DMS53 treated with DMSO at 0.1 percent for 48 hours (cell line): ENCODE data around the gene SNX21.
A peak's percentile ranks its signal among the peaks of the same experiment; 100 is the strongest.
"Not testable (repeated sequence)": the region's sequence is repeated elsewhere in the genome, so short reads cannot be mapped to it uniquely, and the experiment has no call there.

Source experiments
- DNase-seq: peaks from one replicate; lab custom pipeline; 2025; ENCODE audit not compliant: unreplicated experiment; lab: John Stamatoyannopoulos, UW

The SNX21 gene

DNA sequence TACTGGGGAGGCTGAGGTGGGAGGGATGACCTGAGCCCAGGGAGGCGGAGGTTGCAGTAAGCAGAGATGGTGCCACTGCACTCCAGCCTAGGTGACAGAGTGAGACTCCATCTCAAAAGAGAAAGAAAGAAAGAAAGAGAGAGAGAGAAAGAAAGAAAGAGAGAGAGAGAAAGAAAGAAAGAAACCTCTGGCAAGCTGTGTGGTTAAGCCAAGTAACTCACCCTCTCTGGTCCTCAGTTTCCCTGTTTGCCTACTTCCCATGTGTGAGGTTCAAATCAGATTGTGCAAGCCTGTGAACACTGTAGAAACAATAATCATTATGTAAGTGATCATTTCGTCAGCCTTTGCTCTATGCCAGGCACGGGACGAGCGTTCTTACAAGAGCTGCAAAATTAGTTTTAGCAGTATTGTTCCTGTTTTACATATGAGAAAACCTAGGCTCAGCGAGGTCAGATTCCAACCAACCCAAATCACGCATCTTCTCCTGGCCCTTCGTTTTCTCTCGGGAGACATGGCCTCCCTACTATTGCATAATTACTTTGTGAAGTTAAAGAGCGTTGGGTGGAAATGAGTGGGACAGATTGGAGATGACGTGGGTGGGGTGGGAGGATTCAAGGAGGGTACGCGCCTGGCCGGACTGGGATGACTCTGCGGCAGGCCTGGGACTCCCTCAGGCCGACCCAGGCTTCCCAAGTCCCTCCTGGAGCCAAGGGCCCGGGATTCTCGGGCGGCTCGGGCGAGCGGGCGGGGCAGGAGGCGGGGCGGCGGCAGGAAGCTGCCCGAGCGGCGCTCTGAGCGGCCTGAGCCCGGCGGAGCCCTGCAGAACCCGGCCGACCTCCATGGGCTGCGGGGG, at the start of gene SNX21:
Gene SNX21 (plus strand): TSS at position 770 of the 853 bp plus-strand sequence. CDS start 121 bp downstream, outside the sequence.
- peak; percentile 47 for DNase-seq

DNA sequence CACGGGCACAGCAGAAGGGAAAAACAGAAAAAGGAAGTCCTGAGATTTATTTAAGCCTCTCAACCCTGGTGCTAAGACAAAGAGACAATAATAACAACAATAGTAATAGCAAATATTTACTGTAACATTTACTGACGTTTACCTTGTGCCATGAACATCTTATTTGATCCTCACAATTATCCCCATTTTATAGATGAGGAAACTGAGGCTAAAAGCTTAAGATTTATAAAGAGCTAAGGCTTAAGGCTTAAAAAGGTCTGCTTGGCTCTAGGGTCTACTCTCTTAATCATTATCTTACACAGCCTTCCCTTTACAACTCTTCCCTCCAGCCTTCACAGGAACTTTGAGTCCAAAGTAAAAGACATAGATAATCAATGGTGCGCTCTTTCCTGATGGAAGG, 45.2 kb upstream of the SNX21 start:
- no peak for DNase-seq

GRCh38 chr20:45792317-45793118, 41.1 kb upstream of the SNX21 start:
- DNase-seq, result no peak

GRCh38 chr20:45796337-45797065, 37.1 kb upstream of the SNX21 start:
- DNase-seq, result no peak

DNA sequence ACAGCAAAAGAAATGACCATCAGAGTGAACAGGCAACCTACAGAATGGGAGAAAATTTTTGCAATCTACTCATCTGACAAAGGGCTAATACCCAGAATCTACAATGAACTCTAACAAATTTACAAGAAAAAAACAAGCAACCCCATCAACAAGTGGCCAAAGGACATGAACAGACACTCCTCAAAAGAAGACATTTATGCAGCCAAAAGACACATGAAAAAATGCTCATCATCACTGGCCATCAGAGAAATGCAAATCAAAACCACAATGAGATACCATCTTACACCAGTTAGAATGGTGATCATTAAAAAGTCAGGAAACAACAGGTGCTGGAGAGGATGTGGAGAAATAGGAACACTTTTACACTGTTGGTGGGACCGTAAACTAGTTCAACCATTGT, 36.1 kb upstream of the SNX21 start:
- DNase-seq, result not testable (repeated sequence)

GRCh38 chr20:45797955-45798354, 35.6 kb upstream of the SNX21 start:
- DNase-seq, result not testable (repeated sequence)

DNA sequence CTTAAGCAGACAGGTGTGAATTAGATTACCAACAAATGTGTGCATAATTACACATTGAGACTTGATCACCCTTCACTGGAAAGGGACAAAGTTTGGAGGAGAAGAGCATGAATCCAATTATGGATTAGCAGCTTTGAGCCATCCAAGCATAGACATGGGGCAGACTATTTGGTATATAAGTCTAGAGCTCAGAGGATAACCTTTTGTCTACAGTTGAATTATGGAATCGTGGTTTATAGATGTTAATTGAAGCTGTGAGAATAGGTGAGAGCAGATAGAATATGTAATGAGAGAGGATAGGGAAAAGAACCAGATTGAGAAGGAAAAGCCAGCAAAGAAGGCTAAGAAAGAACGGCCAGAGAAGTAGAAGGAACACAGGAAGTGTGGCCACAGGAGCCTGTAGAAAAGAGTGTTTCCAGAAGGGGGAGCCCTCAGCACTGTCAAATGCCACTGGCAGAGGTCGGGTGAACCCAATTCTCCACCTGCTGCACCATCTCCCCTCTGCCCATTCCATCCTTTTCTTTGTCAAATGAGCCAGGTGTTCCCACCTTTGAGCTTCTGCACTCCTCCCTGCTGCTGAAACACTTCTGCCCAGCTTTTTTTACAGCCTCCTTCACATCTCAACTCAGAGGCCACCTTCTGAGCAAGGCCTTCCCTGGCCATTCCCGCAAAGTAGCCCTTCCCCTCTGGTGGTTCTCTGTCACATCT, 34.5 kb upstream of the SNX21 start:
- DNase-seq, result peak; percentile 59

- no peak for DNase-seq
Measured at GRCh38 chr20:45801851-45802250, 31.7 kb upstream of the SNX21 start.

GRCh38 chr20:45810191-45810970, 23.2 kb upstream of the SNX21 start:
- no peak for DNase-seq

GRCh38 chr20:45812157-45813005, 21.2 kb upstream of the SNX21 start, which contains the start of gene UBE2C:
Gene UBE2C, plus strand, starts transcription at chr20:45812644. Its CDS starts 52 bp downstream, at chr20:45812696.
- DNase-seq, result peak; percentile 100

DNA sequence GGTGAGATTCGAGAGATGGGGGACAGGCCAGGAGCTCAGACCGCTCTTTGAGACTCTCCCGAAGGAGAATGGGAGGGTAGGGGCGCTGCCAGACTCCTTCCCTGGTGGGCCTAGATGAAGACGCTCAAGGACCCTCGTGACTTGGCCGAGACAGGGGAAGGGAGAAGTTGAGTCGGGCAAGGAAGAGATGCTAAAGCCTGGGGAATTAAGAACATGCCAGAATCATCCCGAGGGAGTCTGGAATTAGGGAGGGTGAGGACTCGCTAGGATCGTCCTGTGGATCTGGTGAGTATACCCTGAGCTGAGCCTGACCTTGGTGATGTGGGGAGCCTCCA, 20.6 kb upstream of the SNX21 start:
- no peak for DNase-seq

DNA sequence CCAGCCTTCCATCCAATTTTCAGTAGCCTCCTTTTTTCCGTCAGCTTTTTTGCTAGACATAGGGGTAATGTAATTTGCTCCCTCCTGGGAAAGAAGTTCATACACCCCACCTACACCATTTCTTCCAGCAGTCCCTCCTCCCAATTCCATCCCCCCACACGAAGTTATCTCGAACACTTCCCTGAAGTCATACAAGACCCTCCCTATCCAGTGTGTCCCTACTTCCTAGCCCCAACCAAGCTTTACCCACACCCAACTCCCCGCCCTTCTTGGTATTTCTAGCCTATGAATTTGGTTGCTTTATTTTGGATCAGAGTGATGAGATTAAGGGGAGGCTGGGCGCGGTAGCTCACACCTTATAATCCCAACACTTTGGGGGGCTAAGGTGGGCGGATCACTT, 20.1 kb upstream of the SNX21 start:
- DNase-seq, result no peak

GRCh38 chr20:45814314-45814713, 19.3 kb upstream of the SNX21 start:
- no peak for DNase-seq

- DNase-seq, result no peak
Measured at GRCh38 chr20:45816951-45817350, 16.6 kb upstream of the SNX21 start.

DNA sequence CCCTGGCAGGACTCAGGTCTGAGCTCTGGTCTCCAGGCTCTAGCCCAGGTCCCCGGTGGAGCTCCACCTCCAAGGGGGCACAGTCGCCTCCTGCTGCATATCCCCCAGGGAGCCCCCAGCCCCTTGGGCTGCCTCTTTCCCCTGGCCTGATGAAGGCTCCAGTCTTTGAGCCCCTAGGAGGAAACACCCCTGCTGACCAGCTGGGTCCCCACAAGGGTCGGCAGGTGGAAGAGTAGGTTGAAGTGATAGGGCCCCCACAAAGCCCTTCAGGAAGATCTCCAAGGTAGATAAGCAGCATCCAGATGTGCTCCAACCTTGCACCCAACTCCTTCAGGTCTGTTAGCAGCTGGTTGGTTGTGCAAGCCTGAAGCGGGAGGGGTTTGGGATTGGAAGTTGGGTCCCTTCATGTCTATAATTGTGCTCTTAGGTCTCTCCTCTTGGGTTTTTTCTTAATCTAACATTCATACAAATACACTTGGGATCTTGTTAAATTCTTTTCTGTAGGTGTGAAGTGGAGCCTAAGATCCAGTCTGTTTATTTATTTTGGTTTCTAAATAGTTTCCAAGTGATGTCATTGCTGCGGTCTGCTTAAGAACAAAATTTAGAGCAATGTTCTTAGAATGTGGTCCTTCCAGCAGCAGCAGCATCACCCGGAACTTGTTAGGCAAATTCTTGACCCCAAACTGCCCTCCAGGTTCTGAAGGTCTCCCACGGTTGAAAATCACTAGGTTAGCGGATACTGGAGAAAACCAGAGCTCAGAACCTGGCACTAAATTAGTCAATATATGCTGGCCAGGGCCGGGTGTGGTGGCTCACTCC, 16.0 kb upstream of the SNX21 start:
- no peak for DNase-seq

DNA sequence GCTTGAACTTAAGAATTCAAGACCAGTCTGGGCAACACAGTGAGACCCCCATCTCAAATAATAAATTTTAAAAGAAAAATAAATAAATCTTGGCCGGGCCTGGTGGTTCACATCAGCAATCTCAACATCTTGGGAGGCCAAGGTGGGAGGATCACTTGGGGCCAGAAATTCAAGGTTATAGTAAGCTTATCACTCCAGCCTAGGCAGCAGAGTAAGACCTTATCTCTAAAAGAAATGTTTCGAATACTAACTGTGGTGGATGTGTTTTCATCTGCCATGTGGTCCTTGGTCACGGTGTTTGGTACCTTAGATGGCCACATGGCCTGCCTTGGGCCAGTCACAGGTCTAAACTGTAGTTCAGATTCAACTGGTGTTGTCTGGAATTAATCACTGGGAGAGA, 15.4 kb upstream of the SNX21 start:
- DNase-seq, result no peak

DNA sequence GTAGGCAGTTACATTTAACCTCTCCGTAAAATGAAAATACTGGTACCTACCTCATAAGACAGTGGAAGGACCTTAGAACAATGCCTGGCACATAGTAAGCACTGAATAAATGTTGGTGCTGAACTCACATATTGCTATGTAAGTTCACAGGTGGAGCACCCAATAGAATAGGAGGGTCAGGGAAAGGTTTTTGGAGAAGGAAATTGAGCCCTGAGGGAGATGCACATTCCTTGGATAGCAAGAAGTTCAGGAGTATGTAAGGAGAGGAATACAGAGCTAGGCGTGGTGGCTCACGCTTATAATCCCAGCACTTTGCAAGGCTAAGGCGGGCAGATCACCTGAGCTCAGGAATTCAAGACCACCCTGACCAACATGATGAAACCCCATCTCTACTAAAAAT, 14.1 kb upstream of the SNX21 start:
- no peak for DNase-seq

GRCh38 chr20:45821947-45822346, 11.7 kb upstream of the SNX21 start:
- DNase-seq, result no peak
